HepG2 (cell line): ENCODE data around the gene CBFA2T2. TPM values are rescaled to one million over a fixed set of nuclear protein-coding genes. Genes with fewer than 3 reads are reported as not detected.

Experiments
- E2F2 ChIP-seq: sonication (generic); formaldehyde crosslinking; IDR thresholded peaks from 2 replicates; pipeline ENCODE4 v1.4.0; 2020; ENCODE audit warnings: missing genetic modification reagents, borderline replicate concordance
- HMGA1 ChIP-seq: sonication (generic); formaldehyde crosslinking; conservative IDR thresholded peaks from 2 replicates; pipeline ENCODE4 v1.4.0; 2020; ENCODE audit warnings: missing genetic modification reagents
- JARID2 ChIP-seq: sonication (generic); formaldehyde crosslinking; IDR thresholded peaks from 2 replicates; pipeline ENCODE4 v1.8.1; 2023; ENCODE audit warnings: missing genetic modification reagents, inconsistent platforms; ENCODE audit not compliant: insufficient replicate concordance
- MED1 ChIP-seq: sonication (generic); formaldehyde crosslinking; IDR thresholded peaks from 2 replicates; pipeline ENCODE4 v1.4.0; 2020; ENCODE audit warnings: missing genetic modification reagents
- MXD1 ChIP-seq: sonication (generic); formaldehyde crosslinking; IDR thresholded peaks from 2 replicates; pipeline ENCODE4 v1.4.0; 2020; ENCODE audit warnings: mild to moderate bottlenecking, missing genetic modification reagents
- MXD3 ChIP-seq: IDR thresholded peaks from 2 replicates; pipeline ENCODE4 v1.6.1; 2016; ENCODE audit warnings: mild to moderate bottlenecking, missing biosample characterization, missing genetic modification reagents
- POLR2A ChIP-seq, 2 experiments: IDR thresholded peaks; 2 replicates each; pipeline ENCODE4 v1.6.1; 2011; ENCODE audit warnings: low read depth in 2 of 2, low read length in 2 of 2, mild to moderate bottlenecking in 1 of 2, moderate library complexity in 1 of 2; ENCODE audit not compliant: insufficient read depth in 1 of 2
- SIN3A ChIP-seq: IDR thresholded peaks from 2 replicates; pipeline ENCODE4 v1.6.1; 2011; ENCODE audit warnings: low read depth, mild to moderate bottlenecking, control low read depth, low read length, borderline replicate concordance
- SKI ChIP-seq: fragments of 450-650 bp; IDR thresholded peaks from one replicate; pipeline ENCODE4 v1.6.1; 2018; ENCODE audit warnings: mild to moderate bottlenecking; ENCODE audit not compliant: partially characterized antibody
- SMAD1 ChIP-seq: sonication (generic); formaldehyde crosslinking; IDR thresholded peaks from 2 replicates; pipeline ENCODE4 v1.4.0; 2020; ENCODE audit warnings: missing genetic modification reagents, low read depth, mild to moderate bottlenecking, borderline replicate concordance
- SOX13 ChIP-seq, 3 experiments: fragments of 450-650 bp in 1 of 3; sonication (generic) in 1 of 3; formaldehyde crosslinking in 1 of 3; IDR thresholded peaks in 2 of 3; conservative IDR thresholded peaks in 1 of 3; 2 replicates each; pipeline versions ENCODE4 v1.5.0 to v1.6.1; 2016 to 2020; ENCODE audit warnings: antibody characterized with exemption in 1 of 3, mild to moderate bottlenecking in 1 of 3, missing compliant biosample characterization in 1 of 3, missing genetic modification reagents in 1 of 3, moderate library complexity in 1 of 3
- ZBTB44 ChIP-seq: sonication (generic); formaldehyde crosslinking; IDR thresholded peaks from 2 replicates; pipeline ENCODE4 v1.4.0; 2020; ENCODE audit warnings: missing genetic modification reagents
- ZKSCAN8 ChIP-seq: IDR thresholded peaks from 2 replicates; pipeline ENCODE4 v1.6.1; 2016; ENCODE audit warnings: borderline replicate concordance, missing genetic modification reagents, missing compliant biosample characterization
- ZNF224 ChIP-seq: sonication (generic); formaldehyde crosslinking; IDR thresholded peaks from 2 replicates; pipeline ENCODE4 v1.5.0; 2020; ENCODE audit warnings: mild to moderate bottlenecking, missing genetic modification reagents
- ZNF256 ChIP-seq: sonication (generic); formaldehyde crosslinking; conservative IDR thresholded peaks from 2 replicates; pipeline ENCODE4 v1.4.0; 2020; ENCODE audit warnings: missing genetic modification reagents
- ZNF362 ChIP-seq: sonication (generic); formaldehyde crosslinking; IDR thresholded peaks from 2 replicates; pipeline ENCODE4 v1.4.0; 2020; ENCODE audit warnings: missing genetic modification reagents, mild to moderate bottlenecking, borderline replicate concordance
- ZNF775 ChIP-seq: sonication (generic); formaldehyde crosslinking; IDR thresholded peaks from 2 replicates; pipeline ENCODE4 v1.4.0; 2020; ENCODE audit warnings: missing genetic modification reagents, mild to moderate bottlenecking, moderate library complexity, borderline replicate concordance
- ZNF800 ChIP-seq: sonication (generic); formaldehyde crosslinking; IDR thresholded peaks from 2 replicates; pipeline ENCODE4 v1.4.0; 2020; ENCODE audit warnings: missing genetic modification reagents
- ZSCAN25 ChIP-seq: sonication (generic); formaldehyde crosslinking; IDR thresholded peaks from 2 replicates; pipeline ENCODE4 v1.8.0; 2022; ENCODE audit warnings: mild to moderate bottlenecking, missing genetic modification reagents
- ZXDC ChIP-seq: sonication (generic); formaldehyde crosslinking; IDR thresholded peaks from 2 replicates; pipeline ENCODE4 v1.5.0; 2020; ENCODE audit warnings: mild to moderate bottlenecking, missing genetic modification reagents
- polyA plus RNA-seq, 8 experiments: library from polyadenylated mRNA; depleted of rRNA in 3 of 8; stranded (reverse) in 7 of 8; unstranded in 1 of 8; fragments of >200 nt; fragmentation: Illumina TruSeq in 4 of 8; extraction: Trizol in 4 of 8; gene quantifications; 2 replicates each; pipeline versions ENCODE4 v1.2.1 to v1.2.3, GENCODE V29; 2011 to 2016; ENCODE audit warnings: low read depth in 4 of 8, missing spikeins in 1 of 8, mixed read lengths in 1 of 8; ENCODE audit not compliant: insufficient read depth in 1 of 8
- total RNA-seq, 5 experiments: library from RNA; depleted of rRNA; stranded (reverse); fragments of >200 nt; fragmentation: Illumina TruSeq; extraction: Trizol; gene quantifications; 2 replicates each; pipeline ENCODE4 v1.2.3, GENCODE V29; 2016; ENCODE audit warnings: low read depth in 1 of 5

Gene CBFA2T2
- total and polyA plus RNA-seq, 2 of the 13 experiments (the other 11 are each of a cell fraction or from before 2014, with no cell fraction given): 6.3 to 21.2 TPM

- TF ChIP-seq ZNF362 (CRISPR knock-in tag): no peak
- TF ChIP-seq ZNF256 (CRISPR knock-in tag): no peak
- TF ChIP-seq SOX13 (IDR thresholded peaks at IDR 0.05): no peak
- TF ChIP-seq SOX13 (CRISPR knock-in tag; conservative IDR thresholded peaks at IDR 0.05 in 1 of 2, IDR thresholded peaks at IDR 0.05 in 1 of 2): 0 out of 4 replicates have a peak, but pooled peaks of 1 of the 2 experiments have one; percentile 16
- TF ChIP-seq POLR2A (IDR thresholded peaks at IDR 0.05; ENCODE audit: insufficient read depth in 1 of 2, low read depth in 2 of 2, low read length in 2 of 2): no peak
- TF ChIP-seq JARID2 (CRISPR knock-in tag): no peak
- TF ChIP-seq SMAD1: no peak
- no peak for TF ChIP-seq MXD3 (CRISPR knock-in tag)
- TF ChIP-seq ZNF800 (CRISPR knock-in tag): no peak
- TF ChIP-seq ZXDC (CRISPR knock-in tag): no peak; the same call in 1 of the 2 replicates
- no peak for TF ChIP-seq ZNF775 (CRISPR knock-in tag)
- no peak for TF ChIP-seq ZBTB44
- TF ChIP-seq MXD1 (CRISPR knock-in tag): no peak
- no peak for TF ChIP-seq MED1
- no peak for TF ChIP-seq ZKSCAN8 (CRISPR knock-in tag)
- peak; percentile 14; the same call in 1 of the 2 replicates for TF ChIP-seq SIN3A
- no peak for TF ChIP-seq ZSCAN25 (CRISPR knock-in tag)
- no peak for TF ChIP-seq HMGA1 (CRISPR knock-in tag)
- no peak for TF ChIP-seq E2F2 (CRISPR knock-in tag)
- no peak for TF ChIP-seq SKI
- TF ChIP-seq ZNF224: no peak
These were observed 46.8 kb upstream of the CBFA2T2 start (continued) for GRCh38 chr20:33443006-33443511.
